Stomach smooth muscle (tissue), 2 donors: Measurements from ENCODE around the gene UNC13D.
A peak's percentile ranks its signal among the peaks of the same experiment; 100 is the strongest.
"Not testable (repeated sequence)": the region's sequence is repeated elsewhere in the genome, so short reads cannot be mapped to it uniquely, and the experiment has no call there.

Experiments used
- H3K27ac ChIP-seq: one replicate; pipeline ENCODE4 v1.7.0; 2013; ENCODE audit warnings: mild to moderate bottlenecking, low read length, inconsistent platforms
- H3K27me3 ChIP-seq, 2 donors: one replicate each; pipeline ENCODE4 v1.7.0; 2013; ENCODE audit warnings: low read length in 2 of 2; ENCODE audit not compliant: insufficient read depth in 2 of 2, control insufficient read depth in 1 of 2
- H3K36me3 ChIP-seq, 2 donors: one replicate each; pipeline ENCODE4 v1.7.0; 2013; ENCODE audit warnings: low read length in 2 of 2; ENCODE audit not compliant: control insufficient read depth in 2 of 2, insufficient read depth in 2 of 2
- H3K4me1 ChIP-seq: one replicate; pipeline ENCODE4 v1.7.0; 2013; ENCODE audit warnings: low read length; ENCODE audit not compliant: control insufficient read depth, insufficient read depth
- H3K4me3 ChIP-seq, 2 donors: one replicate each; pipeline ENCODE4 v1.7.0; 2013; ENCODE audit warnings: low read length in 2 of 2
- H3K9ac ChIP-seq, 2 donors: one replicate each; pipeline ENCODE4 v1.7.0; 2013; ENCODE audit warnings: low read length in 2 of 2, mild to moderate bottlenecking in 1 of 2
- H3K9me3 ChIP-seq, 2 donors: one replicate each; pipeline ENCODE4 v1.7.0; 2013; ENCODE audit warnings: low read length in 2 of 2; ENCODE audit not compliant: control insufficient read depth in 2 of 2
- donor health status: healthy.
- donor health status: Pancreatic carcinoma.

UNC13D gene

DNA sequence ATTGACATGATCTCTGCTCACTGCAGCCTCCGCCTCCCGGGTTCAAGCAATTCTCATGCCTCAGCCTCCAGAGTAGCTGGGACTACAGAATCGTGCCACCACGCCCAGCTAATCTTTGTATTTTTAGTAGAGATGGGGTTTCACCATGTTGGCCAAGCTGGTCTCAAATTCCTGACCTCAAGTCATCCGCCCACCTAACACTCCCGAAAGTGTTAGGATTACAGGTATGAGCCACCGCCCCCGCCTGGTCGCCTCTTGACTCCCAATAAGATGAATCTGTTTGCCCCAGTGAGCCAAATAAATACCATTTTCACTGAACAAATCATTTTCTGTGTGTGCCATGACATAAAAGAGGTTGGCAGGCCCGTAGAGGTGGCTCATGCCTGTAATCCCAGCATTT, 15.2 kb upstream of the UNC13D start:
- peaks cover 16% of the 10 kb centered on the region for H3K4me1 ChIP-seq
- not testable (repeated sequence) for H3K27me3 ChIP-seq, H3K9ac ChIP-seq, H3K36me3 ChIP-seq, H3K9me3 ChIP-seq, H3K27ac ChIP-seq, H3K4me3 ChIP-seq

DNA sequence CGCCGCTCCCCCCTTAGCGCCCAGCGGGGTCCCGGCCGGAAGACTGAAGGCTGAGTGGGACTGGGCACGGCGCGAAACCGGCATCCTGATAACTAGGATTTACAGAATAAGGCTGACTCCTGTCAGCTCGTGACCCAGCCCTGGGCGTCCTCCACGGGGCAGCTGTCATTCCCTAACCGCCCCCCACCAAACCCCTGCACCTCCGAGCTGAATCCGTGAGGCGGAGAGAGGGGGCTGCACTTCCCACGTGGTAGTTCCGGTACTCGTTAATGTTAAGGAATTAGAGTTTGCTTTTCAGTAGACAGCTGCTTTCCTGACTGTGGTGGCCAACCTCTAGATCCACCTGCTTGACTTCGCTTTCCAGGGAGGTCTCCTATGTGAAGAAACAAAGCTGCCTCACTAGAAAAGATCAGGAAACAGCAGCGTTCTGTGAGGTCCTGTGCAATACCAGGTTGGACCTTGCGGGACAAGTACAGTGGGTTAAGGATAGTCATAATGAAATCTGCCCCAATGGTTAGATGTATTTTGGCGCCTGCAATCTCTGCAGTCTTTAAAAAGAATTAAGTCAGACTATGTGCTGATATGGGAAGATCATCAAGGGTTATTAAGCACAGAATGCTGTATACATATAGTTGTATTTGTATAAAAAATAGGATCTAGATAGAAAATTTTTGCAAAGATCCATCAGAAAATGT, 12.0 kb upstream of the UNC13D start:
- H3K9me3 ChIP-seq: no peaks in the 10 kb centered on the region
- H3K4me1 ChIP-seq: peaks cover 34% of the 10 kb centered on the region
- peak overlapping the region; percentile 97 for H3K27ac ChIP-seq
- peak overlapping the region; percentile 91 to 99 for H3K9ac ChIP-seq
- no peaks in the 10 kb centered on the region for H3K27me3 ChIP-seq
- H3K4me3 ChIP-seq: peak overlapping the region; percentile 95 to 96
- peaks cover 3% of the 10 kb centered on the region in 2 donors for H3K36me3 ChIP-seq

DNA sequence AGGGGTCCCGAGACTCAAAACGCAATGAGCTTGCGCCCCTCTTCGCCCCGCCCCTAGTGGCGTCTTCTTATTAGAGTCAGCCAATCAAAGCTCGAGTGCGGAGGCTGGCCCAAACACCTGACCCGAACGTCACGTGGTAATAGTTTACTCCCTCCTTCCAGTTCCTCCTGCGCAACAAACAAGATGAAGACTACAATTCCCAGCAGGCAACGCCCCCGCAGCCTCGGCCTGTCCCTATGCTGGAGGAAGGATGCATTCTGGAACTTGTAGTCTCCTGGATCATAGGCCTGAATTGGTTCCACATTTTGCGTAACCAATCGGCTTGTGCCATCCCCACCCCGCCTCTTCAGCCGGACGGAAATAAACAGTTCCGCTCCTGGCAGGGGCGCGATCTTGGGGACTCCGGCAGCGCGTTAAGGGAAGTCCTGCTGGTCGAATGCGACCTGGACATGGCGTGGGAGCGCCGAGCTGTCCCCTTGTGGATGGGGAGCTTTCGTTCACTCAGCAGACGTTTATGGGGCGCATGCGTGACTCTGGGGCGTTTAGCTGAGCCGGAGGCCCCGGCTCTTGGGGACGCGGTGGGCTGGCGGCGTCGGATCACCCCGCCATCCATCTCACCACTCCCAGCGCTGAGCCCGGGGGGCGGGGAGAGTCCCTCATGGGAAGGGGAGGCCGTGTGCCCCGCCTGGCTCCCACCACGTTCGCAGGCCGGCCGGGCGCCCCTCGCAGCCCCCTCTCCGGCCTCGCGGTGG, 11.3 kb upstream of the UNC13D start, which contains the start of gene WBP2:
Gene WBP2, minus strand, starts transcription at position 26 of the 752 bp plus-strand sequence. CDS start 38 bp downstream, outside the sequence.
- peak within 1 kb of the TSS; percentile 95 to 96 for H3K4me3 ChIP-seq
- peaks cover 8 to 10% of the 10 kb centered on the region in 2 donors for H3K36me3 ChIP-seq
- peaks cover 41% of the 10 kb centered on the region for H3K4me1 ChIP-seq
- H3K27ac ChIP-seq: peak within 1 kb of the TSS; percentile 97
- H3K27me3 ChIP-seq: no peaks in the 10 kb centered on the region
- H3K9ac ChIP-seq: peak within 1 kb of the TSS; percentile 94 to 99
- no peaks in the 10 kb centered on the region for H3K9me3 ChIP-seq

DNA sequence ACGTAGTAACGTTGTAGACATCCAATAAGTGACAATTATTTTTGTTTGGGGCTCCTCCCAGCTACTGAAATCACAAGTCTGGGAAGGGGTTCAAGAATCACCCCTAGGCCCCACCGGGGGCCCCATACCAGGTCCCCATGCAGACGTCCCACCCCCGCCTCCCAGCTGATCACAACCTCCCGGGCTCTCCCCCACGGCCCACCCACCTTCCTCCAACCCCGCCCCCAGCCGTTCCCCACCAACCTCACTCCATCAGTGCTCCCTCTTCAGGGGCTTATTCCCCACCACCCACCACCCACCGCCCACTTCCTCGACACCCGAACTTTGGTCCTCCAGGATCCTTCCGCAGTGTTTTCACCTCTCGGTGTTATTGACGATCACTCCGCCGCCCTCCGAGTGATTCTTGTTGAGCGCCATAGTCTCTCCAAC, 10.7 kb upstream of the UNC13D start:
- peak overlapping the region; percentile 97 for H3K27ac ChIP-seq
- H3K4me1 ChIP-seq: peaks cover 44% of the 10 kb centered on the region

DNA sequence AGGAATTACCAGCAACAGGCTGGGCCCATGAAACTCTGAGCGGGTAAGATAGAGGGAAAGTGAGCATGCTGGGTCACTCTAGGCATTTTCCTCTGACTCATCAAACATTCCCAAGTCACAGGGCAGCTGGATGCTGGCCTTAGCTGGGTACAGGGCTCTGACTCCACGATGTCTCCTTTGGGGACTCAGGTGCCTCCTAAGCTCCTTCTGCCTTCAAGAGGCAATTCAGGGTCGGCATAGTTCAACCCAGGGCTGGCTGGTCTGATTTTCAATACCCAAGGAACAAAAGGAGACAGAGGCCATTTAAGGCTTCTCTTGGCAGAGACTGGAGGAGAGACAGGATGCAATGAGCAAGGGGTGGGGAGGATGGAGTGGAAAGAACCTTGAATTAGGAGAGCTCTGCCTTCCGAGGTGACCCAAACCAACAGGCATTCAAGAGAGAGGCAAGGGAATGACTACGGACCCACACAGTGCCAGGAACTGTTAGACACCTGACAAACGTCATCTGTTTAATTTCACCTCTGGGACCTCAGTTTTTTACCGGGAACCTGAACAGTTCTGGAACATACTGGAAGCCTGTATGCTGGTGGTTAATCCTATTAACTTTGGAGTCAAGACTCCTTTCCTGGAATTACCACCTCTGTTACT, 10.0 kb upstream of the UNC13D start:
- Histone ChIP-seq H3K9ac (peak overlapping the region; percentile 94 to 99), H3K36me3 (peaks cover 15 to 20% of the 10 kb centered on the region in 2 donors), H3K4me1 (peaks cover 50% of the 10 kb centered on the region), H3K9me3 (no peaks in the 10 kb centered on the region), H3K4me3 (peak overlapping the region; percentile 81 to 95), H3K27ac (peak overlapping the region; percentile 97), H3K27me3 (no peaks in the 10 kb centered on the region)

More for the DNA sequence above, 10.7 kb upstream of the UNC13D start:
- Histone ChIP-seq H3K9ac (peak overlapping the region; percentile 94 to 99), H3K9me3 (no peaks in the 10 kb centered on the region), H3K4me3 (peak overlapping the region; percentile 81 to 95), H3K36me3 (peaks cover 9 to 13% of the 10 kb centered on the region in 2 donors), H3K27me3 (no peaks in the 10 kb centered on the region)

DNA sequence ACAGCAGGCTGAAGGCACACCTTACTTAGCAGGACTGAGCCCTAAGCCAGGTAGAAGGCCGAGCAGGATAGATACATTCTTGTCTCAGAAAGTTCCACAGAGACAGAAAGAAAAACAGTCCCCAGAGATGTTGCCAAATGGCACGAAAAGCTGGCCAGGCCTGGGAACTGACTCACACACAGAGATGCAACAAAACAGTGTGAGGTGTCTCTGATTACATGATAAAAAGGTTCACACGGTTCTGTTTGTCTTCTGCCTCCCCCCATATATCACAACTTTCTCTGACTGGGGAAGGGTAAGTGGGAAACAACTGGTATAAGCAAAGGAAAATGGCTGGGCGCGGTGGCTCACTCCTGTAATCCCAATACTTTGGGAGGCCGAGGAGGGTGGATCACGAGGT, 9.2 kb upstream of the UNC13D start:
- Histone ChIP-seq H3K4me1 (peaks cover 54% of the 10 kb centered on the region), H3K36me3 (peaks cover 21 to 26% of the 10 kb centered on the region in 2 donors), H3K4me3 (peak overlapping the region; percentile 40 to 49)

DNA sequence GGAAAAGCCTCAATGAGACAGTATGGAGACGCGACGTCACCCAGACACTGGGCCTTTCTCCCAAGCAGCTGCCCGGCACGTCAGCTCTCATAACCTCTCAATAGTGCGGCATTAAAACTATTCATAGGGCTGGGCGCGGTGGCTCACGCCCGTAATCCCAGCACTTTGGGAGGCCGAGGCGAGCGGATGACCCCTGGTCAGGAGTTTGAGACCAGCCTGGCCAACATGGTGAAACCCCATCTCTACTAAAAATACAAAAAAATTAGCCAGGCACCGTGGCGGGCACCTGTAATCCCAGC, 7.4 kb upstream of the UNC13D start:
- peaks cover 58% of the 10 kb centered on the region for H3K4me1 ChIP-seq
- H3K9me3 ChIP-seq, H3K27me3 ChIP-seq: not testable (repeated sequence)
- H3K4me3 ChIP-seq: peak overlapping the region in 1 of 2 donors; percentile 35
- peak overlapping the region; percentile 51 to 57 for H3K9ac ChIP-seq
- H3K27ac ChIP-seq: peak overlapping the region; percentile 89
- peaks cover 38 to 44% of the 10 kb centered on the region in 2 donors for H3K36me3 ChIP-seq

More for the DNA sequence above, 9.2 kb upstream of the UNC13D start:
- Histone ChIP-seq H3K9ac (peak overlapping the region; percentile 36 to 57), H3K27ac (peak overlapping the region; percentile 97), H3K27me3 (no peaks in the 10 kb centered on the region), H3K9me3 (no peaks in the 10 kb centered on the region)

DNA sequence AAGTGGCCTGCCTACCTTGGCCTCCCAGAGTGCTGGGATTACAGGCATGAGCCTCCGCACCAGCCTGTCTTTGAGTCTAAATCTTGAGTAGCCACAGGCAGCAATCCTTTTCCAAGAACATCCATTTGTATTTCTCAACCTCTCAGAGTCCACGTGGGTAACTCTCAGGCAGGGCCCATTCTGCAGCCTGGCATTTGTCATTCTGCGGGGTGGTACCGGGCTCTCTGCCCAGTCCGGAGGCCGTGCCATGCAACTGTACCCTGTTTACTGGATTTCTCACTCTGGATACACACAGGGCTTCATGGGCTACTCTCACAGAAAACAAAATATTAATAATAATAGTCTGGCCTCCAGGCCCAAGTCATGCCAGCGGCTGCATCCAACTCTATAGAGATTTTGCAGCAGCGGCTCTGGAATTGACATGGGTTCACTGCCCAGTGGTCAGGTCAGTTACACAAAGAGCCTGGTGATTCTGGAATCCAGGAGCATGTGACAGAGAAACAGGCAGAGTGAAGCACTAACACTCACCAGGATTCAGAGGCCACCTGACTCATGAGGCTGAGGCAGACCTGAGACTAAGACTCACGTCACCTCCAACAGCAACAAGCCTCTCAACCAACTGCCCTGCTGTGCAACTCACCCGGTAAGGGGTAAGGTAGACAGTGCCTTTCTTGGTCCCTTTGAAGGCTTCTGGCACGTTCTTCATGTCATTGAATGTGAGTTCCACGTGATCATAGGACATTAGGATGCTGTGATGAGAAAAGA, 6.9 kb upstream of the UNC13D start:
- Histone ChIP-seq H3K27ac (peak overlapping the region; percentile 89), H3K4me1 (peaks cover 54% of the 10 kb centered on the region), H3K27me3 (no peaks in the 10 kb centered on the region), H3K36me3 (peaks cover 41 to 49% of the 10 kb centered on the region in 2 donors), H3K4me3 (peak overlapping the region in 1 of 2 donors; percentile 35), H3K9me3 (no peaks in the 10 kb centered on the region), H3K9ac (peak overlapping the region; percentile 51 to 57)

DNA sequence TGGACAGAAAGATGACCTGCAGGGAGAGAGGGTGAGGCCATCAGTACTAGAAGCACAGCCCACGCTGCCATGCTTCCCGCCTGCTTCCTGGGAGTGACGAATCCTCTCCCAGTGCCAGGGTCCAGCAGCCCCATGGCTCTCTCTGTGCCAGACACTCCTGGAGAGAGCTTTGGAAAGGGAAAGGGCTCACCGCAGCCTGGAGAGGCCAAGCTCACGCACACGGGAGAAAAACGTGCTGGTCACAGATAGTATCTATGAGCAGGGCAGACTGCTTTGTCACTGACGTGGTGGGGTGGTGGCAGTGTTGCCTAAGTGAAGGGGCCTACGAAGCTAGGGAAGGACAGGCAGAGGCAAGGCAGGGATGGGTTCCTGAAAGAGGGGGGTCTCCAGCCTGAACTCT, 5.5 kb upstream of the UNC13D start:
- peak overlapping the region; percentile 37 for H3K27ac ChIP-seq
- H3K36me3 ChIP-seq: peaks cover 44 to 53% of the 10 kb centered on the region in 2 donors
- H3K4me3 ChIP-seq: no peak overlapping the region
- H3K4me1 ChIP-seq: peaks cover 66% of the 10 kb centered on the region
- no peak overlapping the region for H3K9ac ChIP-seq
- no peaks in the 10 kb centered on the region for H3K27me3 ChIP-seq
- no peaks in the 10 kb centered on the region for H3K9me3 ChIP-seq

DNA sequence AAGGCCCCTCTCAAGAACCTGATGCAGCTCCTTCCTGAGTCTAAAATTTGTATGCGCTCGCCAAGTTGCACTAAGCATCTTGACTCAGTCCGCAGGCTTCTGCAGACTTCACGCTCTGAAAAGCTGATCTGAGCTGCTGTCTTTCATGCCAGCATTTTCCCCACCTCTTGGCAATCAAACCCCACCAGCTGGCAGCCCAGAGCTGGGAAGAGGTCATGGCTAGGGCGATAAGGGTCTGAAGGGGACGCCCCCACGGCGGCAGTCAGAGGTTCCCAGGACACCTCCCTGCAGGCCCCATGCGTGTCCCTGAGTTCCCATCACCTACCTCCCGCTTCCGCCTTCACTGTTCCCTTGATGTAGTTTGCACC, 5.1 kb upstream of the UNC13D start:
- Histone ChIP-seq H3K9ac (no peak overlapping the region), H3K4me1 (peaks cover 63% of the 10 kb centered on the region), H3K36me3 (peaks cover 44 to 53% of the 10 kb centered on the region in 2 donors), H3K27ac (peak overlapping the region; percentile 46), H3K27me3 (no peaks in the 10 kb centered on the region), H3K4me3 (no peak overlapping the region), H3K9me3 (no peaks in the 10 kb centered on the region)
